HG03457 (cell line): Measurements from ENCODE around the gene ZDHHC3.

Experiments used
- ATAC-seq: cut with Tn5 transposase; IDR thresholded peaks from one replicate; pipeline ENCODE4 v1.9.1; 2021; ENCODE audit warnings: moderate number of reproducible peaks; ENCODE audit not compliant: unreplicated experiment

ZDHHC3 gene

DNA sequence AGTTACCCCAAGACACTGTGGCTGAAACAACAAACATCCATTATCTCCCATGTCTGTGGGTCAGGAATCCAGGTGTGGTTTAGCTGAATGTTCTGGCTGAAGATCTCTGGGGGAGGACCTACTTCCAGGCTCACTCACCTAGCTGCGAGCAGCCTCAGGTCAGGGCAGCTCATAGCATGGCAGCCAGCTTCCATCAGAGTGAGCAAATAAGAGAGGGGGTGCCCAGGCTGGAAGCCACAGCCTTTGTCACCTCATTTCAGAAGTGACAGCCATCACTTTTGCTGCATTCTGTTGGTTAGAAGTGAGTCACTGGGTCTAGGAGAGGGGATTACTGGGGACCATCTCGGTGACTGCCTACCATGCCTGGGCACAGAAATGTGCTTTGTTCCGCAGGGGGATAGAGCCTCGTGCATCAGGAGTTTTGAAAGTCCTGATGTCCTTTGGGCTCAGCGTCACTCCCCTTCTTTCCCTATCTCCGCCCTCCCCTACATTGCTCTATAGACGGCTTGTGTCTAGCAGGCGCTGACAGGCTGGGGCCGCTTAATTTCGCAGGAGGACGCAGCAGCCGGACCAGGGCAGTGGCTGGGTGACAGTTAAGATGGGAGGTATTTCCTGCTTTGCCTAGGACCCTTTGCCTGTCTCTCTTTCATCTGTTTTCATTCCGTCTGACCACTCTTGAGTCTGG is 76.1 kb downstream of the ZDHHC3 start:
- ATAC-seq, result no peak

DNA sequence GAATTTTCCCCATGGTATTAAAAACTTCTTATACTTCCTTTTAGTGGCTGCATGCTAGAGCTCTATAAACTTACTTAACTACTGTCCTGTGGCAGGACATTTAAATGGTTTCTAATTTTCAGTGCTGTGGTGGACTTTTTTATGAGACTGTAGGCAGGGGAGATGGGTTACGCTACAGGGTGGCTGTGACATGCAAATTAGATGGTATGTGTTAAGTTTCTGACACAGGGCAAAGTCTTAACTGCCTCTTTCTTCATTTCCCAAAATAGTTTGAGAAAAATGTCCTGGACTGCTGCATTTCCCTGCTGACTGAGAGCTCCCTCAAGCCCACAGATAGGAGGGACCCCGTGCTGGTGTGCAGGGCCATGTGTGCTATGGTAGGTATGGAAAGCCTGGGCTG is 79.5 kb downstream of the ZDHHC3 start:
- ATAC-seq, result no peak

DNA sequence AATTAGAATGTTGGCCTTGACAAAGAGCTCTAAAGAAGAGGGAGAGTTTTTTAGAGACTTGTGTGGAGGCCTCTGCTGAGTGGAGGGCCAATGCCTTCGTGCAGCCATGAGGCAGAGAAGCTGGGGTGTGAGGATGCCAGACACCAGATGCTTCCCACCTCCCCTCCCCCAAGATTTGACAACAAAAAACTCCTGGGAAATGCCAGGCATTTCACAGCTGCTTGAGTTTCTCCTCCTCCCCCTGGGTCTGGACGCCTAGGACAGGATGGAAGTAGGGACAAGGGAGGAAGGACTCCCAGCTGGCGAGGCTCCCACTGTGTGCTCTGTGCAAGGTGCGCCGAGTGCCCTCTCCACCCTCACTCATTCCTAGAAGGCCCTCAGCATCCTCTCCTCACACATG is 81.5 kb downstream of the ZDHHC3 start:
- no peak for ATAC-seq

DNA sequence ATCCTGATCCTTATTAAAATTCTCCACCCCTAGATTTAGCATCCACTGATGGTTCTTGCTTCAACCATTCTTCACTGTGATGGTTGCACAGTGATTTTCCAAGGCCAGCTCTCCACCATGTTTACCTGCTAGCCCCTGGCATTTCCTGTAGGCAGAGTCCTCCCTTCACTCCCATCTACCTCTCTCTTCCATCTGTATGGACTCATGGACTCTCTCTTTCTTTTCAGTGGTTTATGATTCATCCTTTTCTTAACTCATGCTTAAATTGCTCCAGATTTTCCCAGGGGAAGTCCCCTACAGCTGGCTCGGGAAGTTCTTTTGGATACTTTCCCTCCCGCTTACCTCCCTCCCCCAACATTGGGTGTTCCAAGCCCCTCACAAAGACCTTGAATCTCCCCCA is 82.9 kb downstream of the ZDHHC3 start:
- no peak for ATAC-seq

DNA sequence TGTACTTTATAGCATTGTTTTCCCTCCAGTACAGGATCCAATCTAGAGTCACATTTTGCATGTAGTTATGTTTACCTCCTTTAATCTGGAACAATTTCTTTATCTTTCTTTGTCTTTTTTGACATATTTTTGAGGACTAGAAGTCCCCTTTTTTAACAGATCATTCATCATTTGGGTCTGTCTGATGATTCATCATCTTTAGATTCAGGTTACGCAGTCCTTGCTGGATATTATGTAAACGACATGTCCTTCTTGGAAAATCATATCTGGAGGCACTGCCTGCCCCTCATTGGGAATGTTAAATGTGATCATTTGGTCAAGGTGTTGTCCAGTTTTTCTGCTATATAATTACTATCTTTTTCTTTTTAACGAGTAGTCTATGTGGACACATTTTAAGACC is 83.3 kb downstream of the ZDHHC3 start:
- ATAC-seq, result no peak

DNA sequence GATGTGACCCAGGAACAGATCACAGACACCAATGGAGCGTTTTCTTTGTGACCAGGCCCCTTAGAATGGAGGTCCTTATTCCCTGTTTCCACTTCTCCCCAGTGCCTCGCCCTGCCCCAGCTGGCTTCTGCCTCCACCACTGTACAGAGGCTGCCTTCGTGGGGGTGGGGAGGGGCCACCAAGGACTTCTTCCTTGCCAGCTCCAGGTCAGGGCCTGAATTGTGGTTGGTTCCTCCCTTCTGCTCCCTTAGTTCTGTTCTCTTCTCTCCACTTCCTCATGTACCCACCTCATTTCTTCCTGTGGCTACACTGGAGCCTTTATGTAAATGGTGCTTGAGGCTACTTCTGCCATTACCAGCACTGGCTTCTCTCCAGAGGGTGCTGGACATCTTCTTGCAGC is 85.1 kb downstream of the ZDHHC3 start:
- no peak for ATAC-seq

DNA sequence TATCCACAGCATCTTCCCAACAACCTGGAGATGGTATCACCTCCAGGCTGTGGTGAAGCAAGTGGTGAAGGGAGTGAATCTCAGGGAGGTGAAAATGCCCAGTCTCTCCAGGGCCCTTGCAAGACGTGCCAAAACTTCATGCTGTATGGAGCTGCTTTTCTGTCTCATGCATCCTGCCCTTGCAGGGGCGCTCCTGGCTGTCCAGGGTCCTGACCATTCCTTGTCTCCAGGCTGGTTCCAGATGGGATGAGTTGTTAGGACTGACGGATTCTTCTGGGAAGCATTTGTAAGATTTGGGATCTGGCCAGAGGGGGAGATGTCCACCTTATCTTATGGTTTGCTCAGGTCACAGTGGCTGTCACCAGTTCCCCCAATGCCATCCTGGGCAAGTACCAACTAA is 85.7 kb downstream of the ZDHHC3 start:
- ATAC-seq, result no peak

DNA sequence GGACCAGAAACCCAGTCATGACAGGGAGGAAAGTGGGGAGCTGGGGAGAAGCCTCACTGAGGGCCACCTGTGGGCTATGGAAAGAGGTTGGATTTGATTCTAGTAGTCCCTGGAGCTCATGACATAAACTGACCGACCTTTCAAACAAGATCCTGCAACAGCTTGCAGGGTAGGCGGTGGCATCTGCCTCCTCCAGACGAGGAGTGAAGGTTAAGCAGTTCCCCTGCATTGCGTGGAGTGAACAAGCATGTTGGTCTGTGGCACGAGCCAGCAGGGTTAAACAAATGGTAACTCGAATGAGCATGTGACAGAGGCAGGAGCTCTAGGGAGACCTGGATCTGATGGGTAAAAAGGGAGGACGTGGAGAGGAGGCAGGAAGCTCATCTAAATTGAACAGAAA is 88.9 kb downstream of the ZDHHC3 start:
- ATAC-seq, result no peak

DNA sequence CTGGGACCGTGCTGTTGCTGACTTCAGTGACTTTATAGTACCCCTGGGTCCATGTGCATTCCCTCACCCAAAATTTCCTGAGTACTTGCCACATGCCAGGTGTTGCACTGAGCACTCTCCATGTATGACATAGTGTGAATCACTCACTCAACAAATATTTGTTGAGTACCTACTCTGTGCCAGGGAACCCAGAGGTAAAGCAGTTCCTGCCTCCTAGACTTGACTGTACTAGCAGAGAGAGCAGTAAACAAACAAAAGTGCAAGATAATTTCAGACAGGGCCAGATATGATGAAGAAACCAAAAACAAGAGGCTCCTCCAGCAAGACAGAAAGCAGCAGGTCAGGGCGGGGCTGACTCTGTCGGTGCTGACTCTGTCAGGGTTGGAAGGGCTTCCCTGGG is 89.4 kb downstream of the ZDHHC3 start:
- no peak for ATAC-seq

DNA sequence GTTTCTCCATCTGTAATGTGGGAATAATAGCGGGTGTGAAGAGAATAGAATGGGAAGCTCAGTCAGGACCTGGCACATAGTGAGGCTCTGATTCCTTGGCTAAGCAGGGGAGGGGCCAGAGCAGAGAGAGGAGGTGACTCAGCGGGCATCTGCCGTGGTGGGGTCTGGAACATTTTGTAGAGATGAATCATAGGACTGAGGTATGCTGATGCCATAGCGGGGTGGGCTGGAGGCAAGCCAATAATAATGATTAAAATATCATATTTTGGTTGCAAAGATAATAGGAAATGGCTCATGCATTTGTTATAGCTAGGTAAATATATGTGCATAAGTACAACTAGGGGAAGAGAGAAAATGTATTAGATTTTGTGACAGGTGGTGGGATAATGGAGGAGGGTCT is 90.4 kb downstream of the ZDHHC3 start:
- no peak for ATAC-seq

DNA sequence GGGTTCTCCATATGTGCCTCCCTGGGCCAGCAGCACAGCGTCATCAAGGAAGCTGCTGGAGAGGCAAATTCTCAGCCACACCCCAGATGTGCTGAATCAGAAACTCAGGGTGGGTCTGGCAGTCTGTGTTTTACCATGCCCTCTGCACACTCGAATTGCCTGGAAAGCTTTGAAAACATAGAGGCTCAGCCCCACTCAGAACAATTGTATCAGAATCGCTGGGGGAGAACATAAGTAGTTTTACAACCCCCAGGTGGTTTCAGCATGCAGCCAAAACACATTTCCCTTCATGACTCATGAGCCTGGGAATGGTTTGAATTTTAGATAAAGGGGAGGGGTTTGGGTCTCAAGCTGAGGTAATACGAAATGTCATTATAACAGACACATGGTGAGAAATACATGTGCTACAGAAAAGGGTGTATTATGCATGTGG is 92.0 kb downstream of the ZDHHC3 start:
- no peak for ATAC-seq

DNA sequence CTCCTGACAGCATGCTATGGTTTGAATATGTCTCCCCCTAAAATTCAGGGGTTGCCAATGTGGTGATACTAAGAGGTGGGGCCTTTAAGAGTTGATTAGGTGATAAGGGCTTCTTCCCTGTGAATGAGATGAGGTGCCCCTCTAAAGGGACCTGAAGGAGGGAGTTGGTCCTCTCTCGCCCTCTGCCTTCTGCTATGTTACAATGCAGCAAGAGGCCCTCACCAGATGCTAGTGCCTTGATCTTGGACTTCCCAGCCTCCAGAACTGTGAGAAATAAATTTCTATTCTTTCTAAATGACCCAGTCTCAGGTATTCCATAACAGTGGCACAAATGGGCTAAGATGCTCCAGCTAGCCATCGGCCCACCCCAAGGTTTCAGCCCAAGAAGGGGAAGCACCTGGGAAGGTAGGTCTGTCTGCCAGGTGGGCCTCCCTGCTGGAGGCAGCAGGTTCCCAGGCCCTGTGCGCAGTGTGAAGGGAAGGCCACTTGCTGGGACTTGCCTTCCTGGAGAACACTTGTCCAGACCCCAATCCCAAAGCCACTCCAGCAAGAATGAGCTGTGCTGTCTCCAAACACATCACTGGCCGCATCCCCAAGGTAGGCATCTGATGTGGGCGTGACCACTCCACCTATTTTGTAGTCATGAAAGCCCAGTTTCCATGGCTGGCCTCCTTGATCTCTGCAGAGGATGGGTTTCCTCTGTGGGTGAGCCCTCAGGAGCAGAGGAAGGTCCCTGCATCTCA is 92.6 kb downstream of the ZDHHC3 start:
- ATAC-seq, result no peak

DNA sequence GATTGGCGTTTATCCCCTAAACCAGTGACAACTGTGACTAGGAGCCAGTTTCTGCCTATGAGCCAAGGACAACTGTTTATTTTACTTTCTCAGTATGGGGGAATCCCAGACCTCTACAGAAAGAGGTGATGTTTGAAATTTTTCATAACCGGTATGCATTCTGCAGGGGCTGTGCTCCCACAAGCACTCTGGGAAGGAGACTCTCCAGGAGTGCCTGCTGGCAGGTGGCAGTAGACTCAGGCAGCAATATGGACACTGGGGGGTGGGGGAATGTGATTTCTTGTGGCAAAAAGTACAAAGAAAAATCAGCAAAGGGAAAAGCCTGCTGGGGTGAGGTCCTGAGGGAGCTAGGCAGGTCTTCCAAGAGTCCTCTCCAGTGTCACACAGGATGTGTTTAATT is 95.7 kb downstream of the ZDHHC3 start:
- ATAC-seq, result no peak

DNA sequence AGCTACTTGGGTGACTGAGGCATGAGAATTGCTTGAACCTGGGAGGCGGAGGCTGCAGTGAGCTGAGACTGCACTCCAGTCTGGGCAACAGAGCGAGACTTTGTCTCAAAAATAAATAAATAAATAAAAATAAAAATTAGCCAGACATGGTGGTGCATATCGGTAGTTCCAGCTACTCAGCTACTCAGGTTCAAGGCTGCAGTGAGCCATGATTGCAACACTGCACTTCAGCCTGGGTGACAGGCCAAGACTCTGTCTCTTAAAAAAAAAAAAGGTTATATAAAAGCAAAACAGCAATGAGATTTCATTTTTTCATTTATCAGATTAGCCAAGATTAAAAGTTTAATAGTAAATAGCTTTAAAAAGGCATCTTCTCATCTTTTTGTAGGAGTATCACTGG is 98.6 kb downstream of the ZDHHC3 start:
- ATAC-seq, result no peak

DNA sequence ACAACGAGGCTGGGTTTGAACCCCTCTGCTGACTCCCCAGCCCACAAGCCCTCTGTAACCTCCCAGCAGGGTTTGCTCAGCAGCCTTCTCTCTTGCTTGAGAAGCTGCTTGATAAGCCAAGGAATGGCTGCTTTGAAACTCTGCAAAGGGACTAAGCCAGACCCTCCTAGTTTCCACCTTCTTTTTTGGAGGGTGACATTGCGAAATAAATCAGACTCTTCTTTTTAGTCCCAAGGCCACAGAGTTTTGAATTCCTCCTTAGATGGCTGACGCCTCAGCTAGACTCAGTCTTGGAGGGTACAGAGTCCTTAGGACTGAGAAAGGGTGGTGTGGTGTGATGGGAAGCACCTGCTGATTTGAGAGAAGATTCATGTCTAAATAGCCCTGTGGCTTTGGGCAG is 100.4 kb downstream of the ZDHHC3 start:
- ATAC-seq, result no peak
